ENCODE results near the gene FASTKD1. TPM values are rescaled to one million over a fixed set of nuclear protein-coding genes. Genes with fewer than 3 reads are reported as not detected.

Gene FASTKD1
- polyA plus RNA-seq, 3 donors: 9.1 to 16.9 (median 14.3) TPM

DNA sequence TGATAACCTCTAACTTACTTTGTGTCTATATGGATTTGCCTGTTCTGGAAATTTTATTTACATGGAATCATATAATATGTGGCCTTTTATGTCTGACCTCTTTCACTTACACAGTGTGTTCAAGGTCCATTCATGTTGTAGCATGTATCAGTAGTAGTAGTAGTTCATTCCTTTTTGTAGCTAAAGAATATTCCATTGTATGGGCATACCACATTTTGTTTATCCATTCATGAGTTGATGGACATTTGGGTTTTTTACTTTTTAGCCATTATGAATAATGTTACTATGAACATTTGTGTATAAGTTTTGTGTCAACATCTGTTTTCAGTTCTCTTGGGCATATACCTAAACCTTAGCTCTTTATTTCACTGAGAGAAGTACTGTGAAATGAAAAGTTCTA, 82.8 kb downstream of the FASTKD1 start:
- no peak for DNase-seq
- no peaks in the 10 kb centered on the region for H3K4me1 Mint-ChIP-seq
- H3K27me3 ChIP-seq (ENCODE audit: control insufficient read depth in 2 of 2, insufficient read depth in 2 of 2, low read length in 2 of 2): no peaks in the 10 kb centered on the region
- H3K9me3 Mint-ChIP-seq: no peaks in the 10 kb centered on the region
- H3K27ac Mint-ChIP-seq: no peak overlapping the region
- no peak overlapping the region for H3K27ac ChIP-seq (ENCODE audit: low read depth in 1 of 2, low read length in 2 of 2)
- intact Hi-C loops (cut with micrococcal nuclease): no loop called here
- no peaks in the 10 kb centered on the region for H3K4me1 ChIP-seq (ENCODE audit: control insufficient read depth in 1 of 2, insufficient read depth in 2 of 2, low read length in 2 of 2)
- no peak overlapping the region for H3K4me3 Mint-ChIP-seq
- H2AFZ ChIP-seq (ENCODE audit: insufficient read depth, low read depth, low read length, poor library complexity, severe bottlenecking): no peak overlapping the region
- H3K9ac ChIP-seq (ENCODE audit: insufficient read depth, low read length, poor library complexity, severe bottlenecking): no peak overlapping the region
- TF ChIP-seq, protein P1, sequence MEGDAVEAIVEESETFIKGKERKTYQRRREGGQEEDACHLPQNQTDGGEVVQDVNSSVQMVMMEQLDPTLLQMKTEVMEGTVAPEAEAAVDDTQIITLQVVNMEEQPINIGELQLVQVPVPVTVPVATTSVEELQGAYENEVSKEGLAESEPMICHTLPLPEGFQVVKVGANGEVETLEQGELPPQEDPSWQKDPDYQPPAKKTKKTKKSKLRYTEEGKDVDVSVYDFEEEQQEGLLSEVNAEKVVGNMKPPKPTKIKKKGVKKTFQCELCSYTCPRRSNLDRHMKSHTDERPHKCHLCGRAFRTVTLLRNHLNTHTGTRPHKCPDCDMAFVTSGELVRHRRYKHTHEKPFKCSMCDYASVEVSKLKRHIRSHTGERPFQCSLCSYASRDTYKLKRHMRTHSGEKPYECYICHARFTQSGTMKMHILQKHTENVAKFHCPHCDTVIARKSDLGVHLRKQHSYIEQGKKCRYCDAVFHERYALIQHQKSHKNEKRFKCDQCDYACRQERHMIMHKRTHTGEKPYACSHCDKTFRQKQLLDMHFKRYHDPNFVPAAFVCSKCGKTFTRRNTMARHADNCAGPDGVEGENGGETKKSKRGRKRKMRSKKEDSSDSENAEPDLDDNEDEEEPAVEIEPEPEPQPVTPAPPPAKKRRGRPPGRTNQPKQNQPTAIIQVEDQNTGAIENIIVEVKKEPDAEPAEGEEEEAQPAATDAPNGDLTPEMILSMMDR (IDR thresholded peaks at IDR 0.05): no peak
- H3K4me2 ChIP-seq (replicated peaks; ENCODE audit: extremely low read depth, low read length, poor library complexity, severe bottlenecking): no peak overlapping the region
- no peaks in the 10 kb centered on the region for H3K36me3 ChIP-seq (replicated peaks in 1 of 2; ENCODE audit: control insufficient read depth in 1 of 2, insufficient read depth in 2 of 2, low read length in 2 of 2)
- no peaks in the 10 kb centered on the region for H3K79me2 ChIP-seq (ENCODE audit: insufficient read depth, low read length)
- H3K36me3 Mint-ChIP-seq: no peaks in the 10 kb centered on the region
- no peaks in the 10 kb centered on the region for H4K20me1 ChIP-seq (ENCODE audit: insufficient read depth, low read length)
- H3K9me3 ChIP-seq (replicated peaks in 1 of 2; ENCODE audit: control insufficient read depth in 1 of 2, insufficient read depth in 1 of 2, low read length in 2 of 2): no peaks in the 10 kb centered on the region
- no peak overlapping the region for H3K4me3 ChIP-seq (replicated peaks in 1 of 3; ENCODE audit: low read depth in 2 of 3, low read length in 3 of 3)
- H3K27me3 Mint-ChIP-seq (ENCODE audit: low read depth in 3 of 3): no peaks in the 10 kb centered on the region

DNA sequence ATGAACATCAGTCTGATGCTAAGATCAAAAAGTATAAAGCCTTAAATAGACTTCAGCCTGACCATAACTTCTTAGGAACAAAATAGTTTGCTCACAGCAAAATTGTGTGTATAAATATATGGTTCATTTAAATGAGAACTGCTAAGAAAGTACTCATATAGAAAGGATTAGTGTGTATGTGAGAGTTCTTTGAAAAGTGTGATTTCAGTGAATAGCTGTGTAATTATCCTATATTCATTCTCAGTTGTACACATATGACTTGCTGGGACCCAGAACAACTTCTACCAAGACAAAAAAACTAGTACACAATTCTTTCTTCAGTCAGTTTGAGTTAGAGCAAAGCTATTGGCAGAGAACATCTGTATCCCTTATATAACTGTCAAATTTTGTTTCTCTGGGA, 87.2 kb downstream of the FASTKD1 start:
- H3K27ac Mint-ChIP-seq: no peak overlapping the region

More for the DNA sequence above, 87.2 kb downstream of the FASTKD1 start:
- Mint-ChIP-seq H3K36me3 (no peaks in the 10 kb centered on the region), H3K4me1 (no peaks in the 10 kb centered on the region), H3K27me3 (ENCODE audit: low read depth in 3 of 3) (no peaks in the 10 kb centered on the region), H3K4me3 (no peak overlapping the region), H3K9me3 (no peaks in the 10 kb centered on the region)
- H3K4me2 ChIP-seq (replicated peaks; ENCODE audit: extremely low read depth, low read length, poor library complexity, severe bottlenecking): no peak overlapping the region
- no peaks in the 10 kb centered on the region for H3K79me2 ChIP-seq (ENCODE audit: insufficient read depth, low read length)
- TF ChIP-seq, protein P1 (IDR thresholded peaks at IDR 0.05): no peak
- no peaks in the 10 kb centered on the region for H3K9me3 ChIP-seq (replicated peaks in 1 of 2; ENCODE audit: control insufficient read depth in 1 of 2, insufficient read depth in 1 of 2, low read length in 2 of 2)
- intact Hi-C loops (cut with micrococcal nuclease): no loop called here
- DNase-seq: no peak
- no peak overlapping the region for H2AFZ ChIP-seq (ENCODE audit: insufficient read depth, low read depth, low read length, poor library complexity, severe bottlenecking)
- no peak overlapping the region for H3K27ac ChIP-seq (ENCODE audit: low read depth in 1 of 2, low read length in 2 of 2)
- H4K20me1 ChIP-seq (ENCODE audit: insufficient read depth, low read length): no peaks in the 10 kb centered on the region
- no peaks in the 10 kb centered on the region for H3K4me1 ChIP-seq (ENCODE audit: control insufficient read depth in 1 of 2, insufficient read depth in 2 of 2, low read length in 2 of 2)
- H3K4me3 ChIP-seq (replicated peaks in 1 of 3; ENCODE audit: low read depth in 2 of 3, low read length in 3 of 3): no peak overlapping the region
- H3K36me3 ChIP-seq (replicated peaks in 1 of 2; ENCODE audit: control insufficient read depth in 1 of 2, insufficient read depth in 2 of 2, low read length in 2 of 2): no peaks in the 10 kb centered on the region
- no peak overlapping the region for H3K9ac ChIP-seq (ENCODE audit: insufficient read depth, low read length, poor library complexity, severe bottlenecking)
- no peaks in the 10 kb centered on the region for H3K27me3 ChIP-seq (ENCODE audit: control insufficient read depth in 2 of 2, insufficient read depth in 2 of 2, low read length in 2 of 2)

Data from CD14-positive monocyte (primary cell).